K562 (cell line): ENCODE results near the gene ELOVL5. TPM values are rescaled to one million over a fixed set of nuclear protein-coding genes. Genes with fewer than 3 reads are reported as not detected.

Source experiments
- ASH1L ChIP-seq: fragments of 450-650 bp; IDR thresholded peaks from 2 replicates; pipeline ENCODE4 v1.6.1; 2018; ENCODE audit warnings: borderline replicate concordance, mild to moderate bottlenecking, low read depth; ENCODE audit not compliant: partially characterized antibody
- CHAMP1 ChIP-seq: fragments of 450-650 bp; IDR thresholded peaks from 2 replicates; pipeline ENCODE4 v1.6.1; 2016; ENCODE audit warnings: mild to moderate bottlenecking
- CHD1 ChIP-seq: fragments of 200-600 bp; sonication (generic); IDR thresholded peaks from one replicate; pipeline ENCODE4 v1.6.1; 2012; ENCODE audit warnings: mild to moderate bottlenecking, moderate library complexity, low read length, inconsistent platforms
- GTF2E2 ChIP-seq: fragments of 200-800 bp; sonication (Bioruptor generic); IDR thresholded peaks from 2 replicates; pipeline ENCODE4 v1.6.1; 2016; ENCODE audit warnings: missing genetic modification characterization, missing compliant biosample characterization
- MAX ChIP-seq: sonication (generic); formaldehyde crosslinking; IDR thresholded peaks from 2 replicates; pipeline ENCODE4 v1.9.0; 2022; ENCODE audit warnings: mild to moderate bottlenecking, missing genetic modification reagents
- MEIS2 ChIP-seq: fragments of 450-650 bp; IDR thresholded peaks from 2 replicates; pipeline ENCODE4 v1.6.1; 2014; ENCODE audit warnings: mild to moderate bottlenecking; ENCODE audit not compliant: partially characterized antibody
- PCBP2 ChIP-seq: fragments of 200-400 bp; formaldehyde crosslinking; IDR thresholded peaks from 2 replicates; pipeline ENCODE4 v1.6.1; 2018; ENCODE audit warnings: low read length, low read depth, mild to moderate bottlenecking, moderate library complexity; ENCODE audit not compliant: poor library complexity, severe bottlenecking
- POLR2B ChIP-seq: fragments of 450-650 bp; IDR thresholded peaks from 2 replicates; pipeline ENCODE4 v1.6.1; 2018; ENCODE audit warnings: low read depth; ENCODE audit not compliant: partially characterized antibody
- PRMT5 ChIP-seq: sonication (generic); formaldehyde crosslinking; IDR thresholded peaks from 2 replicates; pipeline ENCODE4 v1.5.0; 2020; ENCODE audit warnings: missing genetic modification reagents
- RBM14 ChIP-seq: fragments of 200-400 bp; formaldehyde crosslinking; IDR thresholded peaks from 2 replicates; pipeline ENCODE4 v1.6.1; 2018; ENCODE audit warnings: low read depth, mild to moderate bottlenecking, low read length, moderate library complexity, borderline replicate concordance; ENCODE audit not compliant: insufficient read depth
- SOX6 ChIP-seq: fragments of 450-650 bp; IDR thresholded peaks from 2 replicates; pipeline ENCODE4 v1.6.1; 2014; ENCODE audit warnings: mild to moderate bottlenecking
- TEAD2 ChIP-seq: fragments of 450-650 bp; IDR thresholded peaks from 2 replicates; pipeline ENCODE4 v1.6.1; 2016; ENCODE audit warnings: missing genetic modification characterization, control low read depth, missing compliant biosample characterization
- ZNF766 ChIP-seq: fragments of 200-800 bp; sonication (Bioruptor generic); conservative IDR thresholded peaks from 2 replicates; pipeline ENCODE4 v1.6.1; 2016; ENCODE audit warnings: missing genetic modification characterization, missing compliant biosample characterization
- ZNF79 ChIP-seq: fragments of 250-450 bp; sonication (Bioruptor Pico); IDR thresholded peaks from 2 replicates; pipeline ENCODE4 v1.4.0; 2020; ENCODE audit warnings: low read depth, mild to moderate bottlenecking, moderate library complexity
- polyA plus RNA-seq, 8 experiments: library from polyadenylated mRNA; depleted of rRNA in 4 of 8; stranded (reverse) in 5 of 8; unstranded in 3 of 8; fragments of >200 nt; fragmentation: Nextera tagmentation in 2 of 8; fragmentation: Illumina TruSeq in 1 of 8; extraction: Ambion mirVana in 2 of 8; extraction: Trizol in 1 of 8; gene quantifications; 2 replicates each; pipeline versions ENCODE4 v1.2.1 to v1.2.3, GENCODE V29; 2011 to 2014; ENCODE audit warnings: inconsistent platforms in 1 of 8, missing spikeins in 1 of 8
- total RNA-seq, 7 experiments: library from RNA; depleted of rRNA in 6 of 7; stranded (reverse); fragments of >200 nt in 6 of 7; fragmentation: Illumina TruSeq in 2 of 7; extraction: Trizol in 2 of 7; gene quantifications; 2 replicates each; pipeline versions ENCODE4 v1.2.1 to v1.2.3, GENCODE V29; 2011 to 2021; ENCODE audit warnings: low replicate concordance in 1 of 7
- TF ChIP-seq, protein P1 (sequence below), 2 experiments: fragments of 450-650 bp in 1 of 2; sonication (generic) in 1 of 2; formaldehyde crosslinking in 1 of 2; IDR thresholded peaks; 2 replicates each; pipeline versions ENCODE4 v1.7.1 to v1.9.0; 2016 to 2022; ENCODE audit warnings: inconsistent platforms in 1 of 2, mild to moderate bottlenecking in 1 of 2, missing genetic modification reagents in 1 of 2

The ELOVL5 gene
- total and polyA plus RNA-seq, 9 of the 15 experiments (the other 6 are each of a cell fraction or from before 2014, with no cell fraction given): 70.6 to 245 (median 132) TPM

DNA sequence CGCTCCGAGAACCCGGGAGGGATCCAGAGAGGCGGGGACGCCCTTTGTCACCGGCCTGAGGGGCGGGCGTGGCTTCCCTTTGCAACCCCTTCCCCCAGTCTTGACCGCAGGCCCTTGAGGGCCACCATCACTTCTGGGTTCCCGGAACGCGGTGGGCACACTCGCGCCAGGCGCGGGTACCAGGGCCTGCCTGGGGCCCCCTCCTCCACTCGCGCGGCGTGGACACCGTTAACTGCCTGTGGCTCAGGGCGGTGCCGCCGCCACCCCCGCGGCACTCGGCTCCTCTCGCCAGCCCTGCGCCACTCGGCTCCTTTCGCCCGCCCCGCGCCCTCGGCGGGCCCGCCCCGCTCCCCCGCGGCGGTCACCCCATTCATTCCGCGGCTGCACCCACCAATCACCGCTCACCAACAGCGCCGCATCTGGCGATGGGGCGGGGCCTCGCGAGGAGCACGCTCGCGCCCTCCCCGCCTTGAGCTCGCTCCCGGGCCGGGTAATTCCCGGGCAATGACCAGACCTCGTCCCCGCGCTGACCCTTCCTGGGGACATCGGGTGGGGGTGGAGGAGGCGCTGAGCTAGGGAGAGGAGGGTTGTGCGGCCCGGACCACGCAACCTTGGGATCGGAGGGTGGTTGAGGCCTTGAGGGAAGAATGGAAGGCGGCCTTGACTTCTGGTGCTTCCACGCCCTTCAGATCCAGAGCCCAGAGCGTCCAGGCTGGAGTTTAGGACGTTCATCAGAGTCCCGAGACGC lies 10.5 kb upstream of the ELOVL5 start (continued):
- TF ChIP-seq CHAMP1 (no peak), MAX (CRISPR knock-in tag) (peak; percentile 74), PRMT5 (CRISPR knock-in tag) (no peak), MEIS2 (no peak), CHD1 (peak; percentile 27), RBM14 (no peak), ZNF766 (CRISPR knock-in tag) (peak; percentile 52), PCBP2 (no peak), GTF2E2 (tag) (peak; percentile 94), TEAD2 (no peak), ASH1L (no peak), ZNF79 (CRISPR knock-in tag) (no peak), POLR2B (peak; percentile 51), SOX6 (no peak)
- TF ChIP-seq, protein P1, sequence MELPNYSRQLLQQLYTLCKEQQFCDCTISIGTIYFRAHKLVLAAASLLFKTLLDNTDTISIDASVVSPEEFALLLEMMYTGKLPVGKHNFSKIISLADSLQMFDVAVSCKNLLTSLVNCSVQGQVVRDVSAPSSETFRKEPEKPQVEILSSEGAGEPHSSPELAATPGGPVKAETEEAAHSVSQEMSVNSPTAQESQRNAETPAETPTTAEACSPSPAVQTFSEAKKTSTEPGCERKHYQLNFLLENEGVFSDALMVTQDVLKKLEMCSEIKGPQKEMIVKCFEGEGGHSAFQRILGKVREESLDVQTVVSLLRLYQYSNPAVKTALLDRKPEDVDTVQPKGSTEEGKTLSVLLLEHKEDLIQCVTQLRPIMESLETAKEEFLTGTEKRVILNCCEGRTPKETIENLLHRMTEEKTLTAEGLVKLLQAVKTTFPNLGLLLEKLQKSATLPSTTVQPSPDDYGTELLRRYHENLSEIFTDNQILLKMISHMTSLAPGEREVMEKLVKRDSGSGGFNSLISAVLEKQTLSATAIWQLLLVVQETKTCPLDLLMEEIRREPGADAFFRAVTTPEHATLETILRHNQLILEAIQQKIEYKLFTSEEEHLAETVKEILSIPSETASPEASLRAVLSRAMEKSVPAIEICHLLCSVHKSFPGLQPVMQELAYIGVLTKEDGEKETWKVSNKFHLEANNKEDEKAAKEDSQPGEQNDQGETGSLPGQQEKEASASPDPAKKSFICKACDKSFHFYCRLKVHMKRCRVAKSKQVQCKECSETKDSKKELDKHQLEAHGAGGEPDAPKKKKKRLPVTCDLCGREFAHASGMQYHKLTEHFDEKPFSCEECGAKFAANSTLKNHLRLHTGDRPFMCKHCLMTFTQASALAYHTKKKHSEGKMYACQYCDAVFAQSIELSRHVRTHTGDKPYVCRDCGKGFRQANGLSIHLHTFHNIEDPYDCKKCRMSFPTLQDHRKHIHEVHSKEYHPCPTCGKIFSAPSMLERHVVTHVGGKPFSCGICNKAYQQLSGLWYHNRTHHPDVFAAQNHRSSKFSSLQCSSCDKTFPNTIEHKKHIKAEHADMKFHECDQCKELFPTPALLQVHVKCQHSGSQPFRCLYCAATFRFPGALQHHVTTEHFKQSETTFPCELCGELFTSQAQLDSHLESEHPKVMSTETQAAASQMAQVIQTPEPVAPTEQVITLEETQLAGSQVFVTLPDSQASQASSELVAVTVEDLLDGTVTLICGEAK (IDR thresholded peaks at IDR 0.05): 0 out of 2 replicates have a peak, but pooled peaks have one; percentile 32
- TF ChIP-seq, protein P1 (CRISPR knock-in tag; IDR thresholded peaks at IDR 0.05): no peak
